ENCODE results near the gene ADAMTS15. TPM values are rescaled to one million over a fixed set of nuclear protein-coding genes. Genes with fewer than 3 reads are reported as not detected.

The ADAMTS15 gene
- total and polyA plus RNA-seq, 2 donors, result 16.4 to 29.8 TPM

GRCh38 chr11:130423541-130424142 lies 24.8 kb upstream of the ADAMTS15 start:
- no peak overlapping the region for H3K27ac ChIP-seq (ENCODE audit: low read depth)
- 87% methylated on average over 16 of the region's 16 CpGs for WGBS

GRCh38 chr11:130424613-130425140 lies 23.8 kb upstream of the ADAMTS15 start:
- no peaks in the 10 kb centered on the region for H3K4me1 ChIP-seq (ENCODE audit: insufficient read depth)
- H3K4me3 ChIP-seq (ENCODE audit: low read depth, low read length), result no peak overlapping the region
- no peak overlapping the region for H3K27ac ChIP-seq (ENCODE audit: low read depth)
- no peaks in the 10 kb centered on the region for H3K36me3 ChIP-seq (ENCODE audit: insufficient read depth)
- WGBS, result 95% methylated on average over 14 of the region's 14 CpGs
- DNase-seq (ENCODE audit: extremely low spot score), result no peak

More at GRCh38 chr11:130423541-130424142, 24.8 kb upstream of the ADAMTS15 start:
- Histone ChIP-seq H3K4me1 (ENCODE audit: insufficient read depth) (no peaks in the 10 kb centered on the region), H3K4me3 (ENCODE audit: low read depth, low read length) (no peak overlapping the region), H3K36me3 (ENCODE audit: insufficient read depth) (no peaks in the 10 kb centered on the region)
- DNase-seq (ENCODE audit: extremely low spot score), result no peak

GRCh38 chr11:130425156-130425555 lies 23.3 kb upstream of the ADAMTS15 start:
- no peaks in the 10 kb centered on the region for H3K4me1 ChIP-seq (ENCODE audit: insufficient read depth)
- H3K36me3 ChIP-seq (ENCODE audit: insufficient read depth), result no peaks in the 10 kb centered on the region
- H3K27ac ChIP-seq (ENCODE audit: low read depth), result no peak overlapping the region
- no peak for DNase-seq (ENCODE audit: extremely low spot score)
- H3K4me3 ChIP-seq (ENCODE audit: low read depth, low read length), result no peak overlapping the region
- WGBS, result 93% methylated on average over 8 of the region's 8 CpGs

DNA sequence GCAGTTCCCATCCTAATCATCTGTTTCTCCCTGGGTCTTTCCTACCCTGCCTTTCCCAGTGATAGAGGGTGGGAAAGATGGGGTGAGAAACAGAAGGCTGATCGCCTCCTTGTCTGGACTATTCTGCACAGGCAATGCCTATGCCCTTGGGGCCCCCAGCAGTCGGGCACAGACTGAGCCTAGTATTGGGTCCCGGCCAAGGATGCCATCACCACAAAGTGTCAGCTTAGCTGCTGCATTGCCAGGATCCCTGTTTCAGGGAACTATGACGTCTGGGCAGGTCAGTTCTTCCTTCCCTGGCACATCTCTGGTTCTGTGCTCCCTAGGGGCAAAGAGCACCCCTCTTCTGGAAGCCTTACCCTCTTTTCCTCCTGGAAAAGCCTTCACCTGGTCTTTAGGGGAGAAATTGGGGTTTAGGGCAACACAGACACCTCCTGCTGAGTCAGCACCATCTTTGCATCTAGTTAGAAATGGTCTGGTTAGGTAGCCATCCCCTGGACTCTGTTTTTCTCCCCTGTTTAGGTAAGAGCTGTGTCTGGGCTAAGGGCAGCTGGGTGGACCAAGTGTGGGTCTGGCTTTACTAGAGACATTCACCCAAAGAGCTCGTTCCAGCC lies 22.1 kb upstream of the ADAMTS15 start:
- H3K4me1 ChIP-seq (ENCODE audit: insufficient read depth), result no peaks in the 10 kb centered on the region
- no peak overlapping the region for H3K27ac ChIP-seq (ENCODE audit: low read depth)
- no peak for DNase-seq (ENCODE audit: extremely low spot score)
- WGBS, result 66% methylated on average over 5 of the region's 5 CpGs
- no peak overlapping the region for H3K4me3 ChIP-seq (ENCODE audit: low read depth, low read length)
- no peaks in the 10 kb centered on the region for H3K36me3 ChIP-seq (ENCODE audit: insufficient read depth)

DNA sequence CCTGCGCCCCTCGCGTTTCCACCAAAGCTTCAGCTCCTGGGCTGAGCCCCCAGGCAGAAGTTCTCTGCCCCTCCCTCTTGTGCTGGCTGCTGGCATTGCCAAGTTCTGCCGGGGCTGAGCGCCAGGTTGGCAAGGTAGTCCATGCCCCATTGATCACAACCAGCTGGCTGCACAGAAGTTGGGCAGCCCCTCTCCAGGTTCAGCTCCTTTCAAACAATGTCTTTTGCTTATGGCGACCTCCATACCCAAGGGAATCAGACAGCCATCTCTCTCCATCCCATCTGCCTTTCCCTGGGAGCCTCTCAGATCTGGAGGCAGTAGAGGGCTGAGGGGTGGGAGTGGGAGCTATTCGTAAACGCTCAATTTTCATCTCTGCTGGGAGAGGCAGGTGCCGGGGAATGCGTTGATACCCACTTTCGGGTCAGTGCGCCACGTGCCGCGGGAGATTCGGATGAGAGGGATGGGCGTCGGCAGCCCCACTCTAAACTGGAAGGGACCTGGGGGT lies 21.6 kb upstream of the ADAMTS15 start:
- WGBS, result 28% methylated on average over 18 of the region's 18 CpGs
- H3K4me3 ChIP-seq (ENCODE audit: low read depth, low read length), result no peak overlapping the region
- H3K36me3 ChIP-seq (ENCODE audit: insufficient read depth), result no peaks in the 10 kb centered on the region
- H3K4me1 ChIP-seq (ENCODE audit: insufficient read depth), result no peaks in the 10 kb centered on the region
- no peak for DNase-seq (ENCODE audit: extremely low spot score)
- H3K27ac ChIP-seq (ENCODE audit: low read depth), result no peak overlapping the region

- under 1% methylated on average over 81 of the region's 84 CpGs for WGBS
- H3K4me3 ChIP-seq (ENCODE audit: low read depth, low read length), result peak overlapping the region; percentile 53
- no peaks in the 10 kb centered on the region for H3K4me1 ChIP-seq (ENCODE audit: insufficient read depth)
- no peak overlapping the region for H3K27ac ChIP-seq (ENCODE audit: low read depth)
- DNase-seq (ENCODE audit: extremely low spot score), result no peak
- no peaks in the 10 kb centered on the region for H3K36me3 ChIP-seq (ENCODE audit: insufficient read depth)
Observed at GRCh38 chr11:130427581-130428315, 20.7 kb upstream of the ADAMTS15 start.

DNA sequence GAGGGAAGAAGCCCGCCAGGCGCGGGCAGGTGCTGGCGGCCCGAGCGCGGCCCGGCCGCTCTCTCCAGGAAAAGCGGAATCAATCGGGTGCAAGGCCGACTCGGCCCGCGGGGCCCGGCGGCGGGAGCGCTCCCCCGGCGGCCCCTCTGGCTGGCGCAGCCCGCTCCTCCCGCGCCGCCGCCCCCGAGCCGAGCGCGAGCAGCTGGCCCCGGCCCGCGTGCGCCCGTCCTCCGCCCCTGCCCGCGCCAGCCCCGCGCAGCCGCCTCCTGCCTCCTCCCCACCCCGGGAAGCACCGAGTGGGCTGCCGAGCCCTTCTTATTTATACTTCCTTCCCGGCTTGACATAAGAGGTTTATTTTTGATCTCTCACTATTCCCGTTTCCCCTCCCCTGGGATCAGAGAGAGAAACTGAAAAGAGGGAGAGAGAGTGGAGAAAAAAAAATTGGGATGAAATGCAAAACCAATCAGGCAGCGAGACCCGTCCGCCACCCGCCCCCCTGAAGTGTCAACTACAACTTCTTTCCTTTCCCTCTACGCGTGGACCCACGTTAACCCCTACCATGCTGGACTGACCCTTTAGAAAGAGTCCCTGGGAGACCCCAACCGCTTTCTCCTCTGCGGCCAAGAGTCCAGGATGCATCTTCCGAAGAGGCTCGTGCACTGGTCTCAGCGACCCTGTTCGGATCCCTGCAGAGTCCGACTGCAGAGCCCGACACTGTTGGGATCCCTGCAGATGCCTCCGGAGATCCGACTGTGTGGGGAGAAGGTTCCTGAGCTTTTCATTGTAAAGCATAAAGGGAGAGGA lies 19.9 kb upstream of the ADAMTS15 start, which contains the start of gene ADAMTS8:
TSS of gene ADAMTS8 (minus strand) at position 294 of the 804 bp plus-strand sequence. CDS start 323 bp downstream, outside the sequence.
- Histone ChIP-seq H3K4me3 (ENCODE audit: low read depth, low read length) (peak within 1 kb of the TSS; percentile 53), H3K4me1 (ENCODE audit: insufficient read depth) (no peaks in the 10 kb centered on the region), H3K27ac (ENCODE audit: low read depth) (no peak within 1 kb of the TSS), H3K36me3 (ENCODE audit: insufficient read depth) (no peaks in the 10 kb centered on the region)
- 4% methylated on average over 64 of the region's 64 CpGs for WGBS
- DNase-seq (ENCODE audit: extremely low spot score), result no peak

DNA sequence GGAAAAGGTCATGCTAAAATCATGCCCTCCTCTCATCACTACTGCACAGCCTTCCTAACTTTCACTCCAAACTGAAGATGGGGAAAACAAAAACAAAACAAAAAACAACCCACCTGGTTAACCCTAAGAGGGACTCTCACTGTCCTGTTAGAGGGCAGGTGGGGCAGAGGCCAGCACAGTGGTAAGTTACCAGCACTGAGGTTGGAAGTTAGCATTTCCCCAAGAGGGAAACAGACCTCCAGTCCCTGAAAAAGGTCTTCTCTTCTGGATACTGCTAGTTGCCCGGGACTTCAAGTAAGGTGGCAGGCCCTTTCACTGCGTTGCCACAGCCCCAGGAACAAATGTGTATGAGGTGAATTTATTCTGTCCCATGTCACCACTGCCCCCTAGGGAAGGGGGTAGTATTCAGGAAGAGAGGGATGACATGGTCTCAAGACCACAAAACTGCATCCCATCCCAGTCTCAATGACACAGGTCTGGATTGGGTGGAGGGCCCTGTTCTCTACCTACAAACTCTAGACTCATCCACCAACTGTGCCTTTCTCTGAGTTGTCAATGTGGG lies 19.2 kb upstream of the ADAMTS15 start:
- no peak overlapping the region for H3K27ac ChIP-seq (ENCODE audit: low read depth)
- H3K36me3 ChIP-seq (ENCODE audit: insufficient read depth), result no peaks in the 10 kb centered on the region
- H3K4me3 ChIP-seq (ENCODE audit: low read depth, low read length), result no peak overlapping the region
- WGBS, result 89% methylated on average over 2 of the region's 2 CpGs
- no peak for DNase-seq (ENCODE audit: extremely low spot score)
- no peaks in the 10 kb centered on the region for H3K4me1 ChIP-seq (ENCODE audit: insufficient read depth)

GRCh38 chr11:130429983-130430382 lies 18.5 kb upstream of the ADAMTS15 start:
- 78% methylated on average over 3 of the region's 3 CpGs for WGBS
- Histone ChIP-seq H3K4me3 (ENCODE audit: low read depth, low read length) (no peak overlapping the region), H3K4me1 (ENCODE audit: insufficient read depth) (no peaks in the 10 kb centered on the region), H3K36me3 (ENCODE audit: insufficient read depth) (no peaks in the 10 kb centered on the region), H3K27ac (ENCODE audit: low read depth) (no peak overlapping the region)
- no peak for DNase-seq (ENCODE audit: extremely low spot score)

GRCh38 chr11:130431331-130431773 lies 17.1 kb upstream of the ADAMTS15 start:
- DNase-seq (ENCODE audit: extremely low spot score), result no peak
- H3K27ac ChIP-seq (ENCODE audit: low read depth), result no peak overlapping the region
- WGBS, result 10% methylated on average over 10 of the region's 10 CpGs

DNA sequence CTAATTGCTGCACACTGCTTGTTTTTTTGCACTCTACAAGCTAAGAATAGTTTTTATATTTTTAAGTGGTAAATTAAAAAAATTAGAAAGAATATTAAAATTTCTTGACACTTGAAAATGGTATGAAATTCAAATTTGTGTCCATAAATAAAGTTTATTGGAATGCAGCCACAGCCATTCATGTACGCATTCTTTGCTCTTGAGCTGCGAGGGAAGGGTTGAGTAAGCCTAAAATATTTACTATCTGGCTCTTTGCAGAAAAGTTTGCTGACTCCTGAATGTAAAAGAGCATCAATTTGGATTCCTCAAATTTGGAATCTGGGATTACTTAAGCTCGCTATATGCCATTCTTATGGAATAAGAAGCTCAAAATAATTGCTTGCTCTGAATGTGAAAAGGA lies 16.6 kb upstream of the ADAMTS15 start:
- no peaks in the 10 kb centered on the region for H3K4me1 ChIP-seq (ENCODE audit: insufficient read depth)
- no peak overlapping the region for H3K27ac ChIP-seq (ENCODE audit: low read depth)
- H3K4me3 ChIP-seq (ENCODE audit: low read depth, low read length), result no peak overlapping the region
- DNase-seq (ENCODE audit: extremely low spot score), result no peak
- 28% methylated on average over 3 of the region's 3 CpGs for WGBS
- H3K36me3 ChIP-seq (ENCODE audit: insufficient read depth), result no peaks in the 10 kb centered on the region

More at GRCh38 chr11:130431331-130431773, 17.1 kb upstream of the ADAMTS15 start:
- H3K4me1 ChIP-seq (ENCODE audit: insufficient read depth), result no peaks in the 10 kb centered on the region
- H3K4me3 ChIP-seq (ENCODE audit: low read depth, low read length), result no peak overlapping the region
- no peaks in the 10 kb centered on the region for H3K36me3 ChIP-seq (ENCODE audit: insufficient read depth)

- Histone ChIP-seq H3K27ac (ENCODE audit: low read depth) (no peak overlapping the region), H3K4me3 (ENCODE audit: low read depth, low read length) (no peak overlapping the region), H3K36me3 (ENCODE audit: insufficient read depth) (no peaks in the 10 kb centered on the region), H3K4me1 (ENCODE audit: insufficient read depth) (no peaks in the 10 kb centered on the region)
- DNase-seq (ENCODE audit: extremely low spot score), result no peak
- 61% methylated on average over 4 of the region's 4 CpGs for WGBS
Observed at GRCh38 chr11:130433357-130433756, 15.1 kb upstream of the ADAMTS15 start.
